ENCODE data around the gene CAPRIN1. TPM values are rescaled to one million over a fixed set of nuclear protein-coding genes. Genes with fewer than 3 reads are reported as not detected.

Gene CAPRIN1
- total RNA-seq, 1 donor from 2014 or later, result 285 TPM

DNA sequence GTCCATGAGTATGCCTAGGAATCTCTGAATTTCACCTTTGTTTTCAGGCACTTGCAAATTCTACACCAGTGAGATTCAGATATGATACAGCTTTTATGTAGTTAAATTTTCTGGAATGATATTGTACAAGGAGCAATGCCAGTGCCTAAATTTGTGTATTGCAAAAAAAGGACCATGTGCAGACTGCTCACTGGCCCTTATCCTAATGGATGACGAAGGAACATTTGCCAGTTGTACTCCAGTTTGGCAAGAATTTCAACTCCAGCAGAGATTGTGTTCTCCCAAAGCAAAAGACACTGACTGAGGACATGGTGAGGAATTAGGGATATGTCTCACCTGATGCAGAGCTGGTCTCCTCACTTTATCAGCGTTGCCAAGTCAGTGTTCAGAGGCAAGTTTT is 62.5 kb downstream of the CAPRIN1 start:
- Mint-ChIP-seq H3K4me3 (no peak overlapping the region), H3K27me3 (ENCODE audit: insufficient read depth) (no peaks in the 10 kb centered on the region), H3K9me3 (no peaks in the 10 kb centered on the region), H3K27ac (no peak overlapping the region), H3K36me3 (ENCODE audit: low read depth) (peaks cover 60% of the 10 kb centered on the region), H3K4me1 (ENCODE audit: low read depth) (peaks cover 5% of the 10 kb centered on the region)
- intact Hi-C loops (cut with micrococcal nuclease), result no loop called here
- no peak for DNase-seq (ENCODE audit: low spot score)

DNA sequence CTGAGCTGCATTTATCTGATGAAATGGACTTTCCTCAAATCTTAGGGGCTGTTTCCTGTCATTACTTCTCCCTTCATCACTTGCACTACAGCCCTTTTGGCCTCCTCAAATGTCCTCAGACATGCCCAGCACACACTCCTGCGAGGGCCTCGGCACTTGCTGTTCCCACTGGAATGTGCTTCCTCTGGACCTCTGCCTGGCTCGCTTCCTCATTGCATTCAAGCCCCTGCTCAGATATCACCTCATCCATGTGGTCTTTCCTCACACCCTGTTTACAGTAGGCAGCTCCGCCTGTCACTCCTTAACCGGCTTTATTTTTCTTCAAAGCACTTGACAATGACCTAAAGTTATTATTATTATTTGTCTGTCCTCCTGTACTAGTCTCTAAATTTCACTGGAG is 62.9 kb downstream of the CAPRIN1 start:
- intact Hi-C loops (cut with micrococcal nuclease), result no loop called here
- Mint-ChIP-seq H3K27ac (no peak overlapping the region), H3K36me3 (ENCODE audit: low read depth) (peaks cover 56% of the 10 kb centered on the region), H3K4me3 (no peak overlapping the region), H3K9me3 (no peaks in the 10 kb centered on the region), H3K27me3 (ENCODE audit: insufficient read depth) (no peaks in the 10 kb centered on the region), H3K4me1 (ENCODE audit: low read depth) (peaks cover 2% of the 10 kb centered on the region)
- no peak for DNase-seq (ENCODE audit: low spot score)

DNA sequence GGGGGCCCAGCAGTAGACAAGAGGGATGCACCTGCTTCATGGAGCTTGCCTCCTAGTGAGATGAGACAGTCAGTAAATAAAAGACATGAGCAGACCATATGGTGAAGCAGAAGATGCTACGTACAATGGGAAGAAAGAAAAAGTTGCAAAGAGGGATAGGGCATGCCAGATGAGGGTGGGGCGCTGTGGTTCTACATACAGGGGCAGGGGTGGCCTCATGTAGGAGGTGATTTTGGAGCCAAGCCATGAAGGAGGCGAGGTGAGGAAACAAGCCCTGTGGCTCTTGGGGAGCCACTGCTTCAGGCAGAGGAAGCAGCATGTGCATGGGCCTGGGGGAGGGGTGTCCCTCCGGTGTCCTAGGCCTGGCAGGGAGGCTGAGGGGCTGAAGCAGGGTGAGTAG is 69.1 kb downstream of the CAPRIN1 start:
- intact Hi-C loops (cut with micrococcal nuclease), result no loop called here
- H3K9me3 Mint-ChIP-seq, result no peaks in the 10 kb centered on the region
- no peak for DNase-seq (ENCODE audit: low spot score)
- H3K4me3 Mint-ChIP-seq, result no peak overlapping the region
- H3K27me3 Mint-ChIP-seq (ENCODE audit: insufficient read depth), result no peaks in the 10 kb centered on the region
- no peak overlapping the region for H3K27ac Mint-ChIP-seq
- H3K4me1 Mint-ChIP-seq (ENCODE audit: low read depth), result peaks cover 5% of the 10 kb centered on the region
- peaks cover 54% of the 10 kb centered on the region for H3K36me3 Mint-ChIP-seq (ENCODE audit: low read depth)

DNA sequence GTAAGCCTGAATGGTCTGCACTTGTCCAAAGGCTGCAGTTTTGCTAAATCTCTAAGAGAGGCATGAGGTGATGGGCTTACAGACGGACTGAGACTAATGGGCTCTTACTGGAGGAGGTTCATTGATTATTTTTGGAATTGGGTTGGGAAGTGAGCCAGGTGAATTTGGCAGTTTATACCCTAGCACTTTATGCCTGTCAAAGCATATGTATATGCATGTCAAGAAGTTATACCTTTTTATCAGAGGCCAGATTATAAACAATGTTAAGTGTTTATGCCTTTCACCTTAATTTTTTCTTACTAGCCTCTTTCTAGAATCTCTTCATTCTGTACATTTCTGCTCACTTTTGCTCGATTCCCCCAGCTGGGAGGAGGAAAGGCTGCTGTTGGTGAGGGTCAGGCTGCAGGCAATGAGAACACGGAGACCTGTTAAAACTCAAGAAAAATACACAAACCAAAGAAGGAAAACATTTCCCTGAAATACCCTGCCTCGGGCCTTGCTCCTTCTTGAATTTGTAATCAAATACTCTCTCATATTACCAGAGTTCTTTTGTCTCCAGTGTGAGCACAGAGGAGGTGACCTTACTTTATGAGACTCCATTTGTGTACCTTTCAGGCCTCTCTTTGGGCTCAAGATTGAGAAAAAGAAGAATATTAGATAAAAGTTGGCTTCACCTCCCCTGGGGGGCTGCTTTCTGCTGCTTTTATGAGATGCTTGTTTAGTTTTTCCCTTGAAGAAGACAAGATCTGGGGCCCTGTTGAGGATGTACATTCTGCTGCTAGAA is 73.5 kb downstream of the CAPRIN1 start:
- H3K9me3 Mint-ChIP-seq, result no peaks in the 10 kb centered on the region
- peaks cover 5% of the 10 kb centered on the region for H3K4me1 Mint-ChIP-seq (ENCODE audit: low read depth)
- no peak for DNase-seq (ENCODE audit: low spot score)
- no peaks in the 10 kb centered on the region for H3K27me3 Mint-ChIP-seq (ENCODE audit: insufficient read depth)
- H3K36me3 Mint-ChIP-seq (ENCODE audit: low read depth), result peaks cover 54% of the 10 kb centered on the region
- no peak overlapping the region for H3K27ac Mint-ChIP-seq
- intact Hi-C loops (cut with micrococcal nuclease), result no loop called here
- H3K4me3 Mint-ChIP-seq, result no peak overlapping the region

DNA sequence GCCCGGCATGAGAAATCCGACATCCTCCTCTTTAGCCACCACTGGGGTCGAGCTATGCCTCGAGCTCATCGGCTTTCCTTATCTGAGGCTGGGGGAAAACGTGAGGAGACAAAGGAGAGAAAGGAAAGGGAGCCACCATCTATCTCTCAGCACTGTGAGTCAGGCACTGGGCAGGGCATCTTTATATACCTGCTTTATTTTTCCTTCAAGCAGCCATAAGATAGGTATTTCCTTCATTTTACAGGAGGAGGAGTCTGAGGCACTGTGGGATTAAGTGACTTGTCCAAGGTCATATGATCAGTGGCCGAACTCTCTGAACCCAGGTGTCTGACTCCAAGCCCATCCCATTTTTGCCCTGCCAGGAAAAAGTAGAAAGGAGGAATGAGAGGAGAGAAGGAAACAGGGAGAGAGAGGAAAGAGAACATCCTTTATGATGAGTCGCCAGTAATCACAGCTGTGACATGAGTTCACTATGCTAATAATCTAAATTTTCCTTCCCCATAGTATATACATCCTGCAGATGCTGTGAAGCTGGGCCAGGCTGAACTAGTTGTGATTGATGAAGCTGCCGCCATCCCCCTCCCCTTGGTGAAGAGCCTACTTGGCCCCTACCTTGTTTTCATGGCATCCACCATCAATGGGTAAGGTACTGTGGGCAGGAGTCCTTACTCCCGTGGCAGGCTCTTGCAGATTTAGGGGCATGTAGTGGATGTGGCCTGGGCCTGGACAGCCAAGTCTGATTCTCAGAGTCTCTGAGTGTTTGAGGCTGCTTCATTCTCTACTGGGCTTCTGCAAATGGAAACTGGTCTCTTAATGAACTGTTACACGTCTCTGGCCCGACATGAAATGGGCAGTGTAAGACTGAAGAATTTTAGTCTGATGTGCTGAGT is 75.7 kb downstream of the CAPRIN1 start:
- no peak for DNase-seq (ENCODE audit: low spot score)
- no peak overlapping the region for H3K4me3 Mint-ChIP-seq
- intact Hi-C loops (cut with micrococcal nuclease), result no loop called here
- no peaks in the 10 kb centered on the region for H3K9me3 Mint-ChIP-seq
- no peak overlapping the region for H3K27ac Mint-ChIP-seq
- H3K36me3 Mint-ChIP-seq (ENCODE audit: low read depth), result peaks cover 47% of the 10 kb centered on the region
- no peaks in the 10 kb centered on the region for H3K4me1 Mint-ChIP-seq (ENCODE audit: low read depth)
- no peaks in the 10 kb centered on the region for H3K27me3 Mint-ChIP-seq (ENCODE audit: insufficient read depth)

DNA sequence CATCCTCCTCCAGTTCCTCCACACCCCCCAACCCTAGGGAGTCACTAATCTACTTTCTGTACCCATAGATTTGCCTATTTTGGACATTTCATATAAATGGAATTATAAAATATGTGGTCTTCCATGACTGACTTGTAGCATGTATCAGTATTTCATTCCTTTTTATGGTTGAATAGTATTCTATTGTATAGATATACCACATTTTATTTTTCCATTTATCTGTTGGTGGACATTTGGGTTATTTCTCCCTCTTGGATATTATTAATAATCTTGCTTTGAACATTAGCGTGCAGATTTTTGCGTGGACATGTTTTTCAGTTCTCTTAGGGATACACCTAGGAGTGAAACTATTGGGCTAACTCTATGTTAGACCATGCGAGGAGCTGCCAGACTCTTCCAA is 77.3 kb downstream of the CAPRIN1 start:
- Mint-ChIP-seq H3K4me1 (ENCODE audit: low read depth) (no peaks in the 10 kb centered on the region), H3K27me3 (ENCODE audit: insufficient read depth) (no peaks in the 10 kb centered on the region), H3K27ac (no peak overlapping the region), H3K4me3 (no peak overlapping the region), H3K9me3 (no peaks in the 10 kb centered on the region), H3K36me3 (ENCODE audit: low read depth) (peaks cover 47% of the 10 kb centered on the region)
- intact Hi-C loops (cut with micrococcal nuclease), result no loop called here
- no peak for DNase-seq (ENCODE audit: low spot score)

DNA sequence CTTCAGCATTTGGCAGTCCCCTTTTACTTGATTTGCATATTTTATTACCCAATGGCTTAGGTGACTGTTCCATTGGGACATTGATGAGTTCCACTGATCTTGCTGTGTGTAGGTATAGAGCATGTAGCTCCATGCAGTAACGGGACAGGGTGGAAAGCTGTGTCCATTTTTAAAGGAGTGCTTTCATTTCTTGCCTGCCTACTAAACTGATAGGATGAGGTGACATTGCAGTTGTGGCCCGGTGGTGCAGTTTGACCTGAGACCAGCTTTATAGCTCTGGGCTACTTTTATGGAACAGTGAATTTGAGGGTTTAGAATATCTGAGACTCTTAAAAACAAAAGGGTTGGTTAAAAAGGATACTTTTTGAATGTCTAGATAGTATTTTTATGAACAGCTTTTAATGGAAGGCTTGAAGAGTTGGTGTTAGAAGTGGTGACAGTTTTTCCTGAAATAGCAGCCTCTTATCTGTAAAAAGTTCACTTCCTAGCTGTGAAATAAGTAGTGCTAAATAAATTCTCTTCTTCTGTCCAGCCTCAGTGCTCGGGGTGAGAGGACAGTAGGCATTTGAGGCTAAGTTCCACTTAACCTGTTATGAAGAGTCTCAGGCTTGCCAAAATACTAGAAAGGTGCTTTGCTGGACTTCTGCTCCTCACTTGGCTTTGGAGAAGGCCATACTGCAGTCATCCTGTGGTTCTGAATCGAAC is 80.9 kb downstream of the CAPRIN1 start:
- peaks cover 53% of the 10 kb centered on the region for H3K36me3 Mint-ChIP-seq (ENCODE audit: low read depth)
- intact Hi-C loops (cut with micrococcal nuclease), result no loop called here
- H3K27ac Mint-ChIP-seq, result no peak overlapping the region
- no peaks in the 10 kb centered on the region for H3K9me3 Mint-ChIP-seq
- DNase-seq (ENCODE audit: low spot score), result no peak
- no peaks in the 10 kb centered on the region for H3K27me3 Mint-ChIP-seq (ENCODE audit: insufficient read depth)
- H3K4me1 Mint-ChIP-seq (ENCODE audit: low read depth), result peaks cover 6% of the 10 kb centered on the region
- no peak overlapping the region for H3K4me3 Mint-ChIP-seq

DNA sequence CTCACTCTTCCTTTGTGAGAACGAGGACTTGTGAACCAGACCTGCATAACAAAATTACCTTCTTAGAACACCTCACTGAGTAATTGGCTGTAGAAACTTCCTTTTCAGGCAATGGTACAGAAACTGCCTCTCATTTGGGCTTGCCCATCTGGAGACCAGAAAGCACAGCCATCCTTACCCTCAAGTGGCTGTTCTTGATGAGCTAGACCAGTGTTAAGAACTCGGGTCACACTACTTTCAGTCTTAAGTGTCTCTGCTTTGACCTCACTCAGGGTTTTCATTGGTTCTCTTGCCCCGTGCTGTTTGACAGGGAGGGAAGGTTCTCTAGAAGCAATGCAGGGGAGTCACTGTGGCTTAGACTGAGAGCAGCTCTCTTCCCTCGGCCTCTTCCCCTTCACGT is 83.2 kb downstream of the CAPRIN1 start:
- Mint-ChIP-seq H3K36me3 (ENCODE audit: low read depth) (peaks cover 58% of the 10 kb centered on the region), H3K27me3 (ENCODE audit: insufficient read depth) (no peaks in the 10 kb centered on the region), H3K4me1 (ENCODE audit: low read depth) (peaks cover 6% of the 10 kb centered on the region), H3K4me3 (no peak overlapping the region), H3K9me3 (no peaks in the 10 kb centered on the region), H3K27ac (no peak overlapping the region)
- intact Hi-C loops (cut with micrococcal nuclease), result no loop called here
- DNase-seq (ENCODE audit: low spot score), result no peak

DNA sequence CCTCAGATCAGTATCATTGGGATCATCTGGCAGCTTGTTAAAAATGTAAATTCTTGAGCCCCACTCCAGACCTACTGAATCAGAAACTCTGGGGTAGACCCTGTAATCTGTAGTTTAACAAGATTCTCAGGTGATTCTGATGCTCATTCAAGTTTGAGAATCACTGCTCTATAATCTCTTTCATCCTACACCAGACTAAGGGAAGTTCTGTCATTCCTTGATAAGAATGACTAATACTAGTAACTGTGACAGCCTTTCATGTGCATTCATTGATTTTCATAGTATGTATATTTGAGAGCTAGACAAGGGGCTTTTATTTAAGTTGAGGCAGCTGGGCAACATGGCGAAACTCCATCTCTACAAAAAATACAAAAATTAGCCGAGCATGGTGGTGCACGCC is 83.9 kb downstream of the CAPRIN1 start:
- Mint-ChIP-seq H3K9me3 (no peaks in the 10 kb centered on the region), H3K27me3 (ENCODE audit: insufficient read depth) (no peaks in the 10 kb centered on the region), H3K27ac (no peak overlapping the region), H3K36me3 (ENCODE audit: low read depth) (peaks cover 59% of the 10 kb centered on the region), H3K4me1 (ENCODE audit: low read depth) (peaks cover 6% of the 10 kb centered on the region), H3K4me3 (no peak overlapping the region)
- no peak for DNase-seq (ENCODE audit: low spot score)
- intact Hi-C loops (cut with micrococcal nuclease), result no loop called here

DNA sequence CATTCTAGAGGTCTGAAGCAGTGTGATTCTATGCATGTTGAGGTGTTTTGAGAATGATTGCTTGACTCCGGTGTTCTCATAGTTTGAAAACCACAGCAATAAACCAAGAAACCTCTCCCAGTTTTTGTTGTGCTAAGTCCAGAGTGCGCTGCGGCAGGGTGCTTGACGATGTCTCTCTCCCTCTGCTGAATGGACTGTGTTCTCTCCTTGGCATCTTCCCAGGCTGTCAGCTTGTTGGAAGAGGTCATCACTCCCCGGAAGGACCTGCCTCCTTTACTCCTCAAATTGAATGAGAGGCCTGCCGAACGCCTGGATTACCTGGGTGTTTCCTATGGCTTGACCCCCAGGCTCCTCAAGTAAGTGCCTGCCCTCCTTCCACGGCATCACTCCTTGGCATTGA is 84.9 kb downstream of the CAPRIN1 start:
- intact Hi-C loops (cut with micrococcal nuclease), result no loop called here
- no peaks in the 10 kb centered on the region for H3K9me3 Mint-ChIP-seq
- H3K27me3 Mint-ChIP-seq (ENCODE audit: insufficient read depth), result no peaks in the 10 kb centered on the region
- no peak overlapping the region for H3K27ac Mint-ChIP-seq
- DNase-seq (ENCODE audit: low spot score), result no peak
- no peak overlapping the region for H3K4me3 Mint-ChIP-seq
- H3K36me3 Mint-ChIP-seq (ENCODE audit: low read depth), result peaks cover 61% of the 10 kb centered on the region
- H3K4me1 Mint-ChIP-seq (ENCODE audit: low read depth), result peaks cover 6% of the 10 kb centered on the region

DNA sequence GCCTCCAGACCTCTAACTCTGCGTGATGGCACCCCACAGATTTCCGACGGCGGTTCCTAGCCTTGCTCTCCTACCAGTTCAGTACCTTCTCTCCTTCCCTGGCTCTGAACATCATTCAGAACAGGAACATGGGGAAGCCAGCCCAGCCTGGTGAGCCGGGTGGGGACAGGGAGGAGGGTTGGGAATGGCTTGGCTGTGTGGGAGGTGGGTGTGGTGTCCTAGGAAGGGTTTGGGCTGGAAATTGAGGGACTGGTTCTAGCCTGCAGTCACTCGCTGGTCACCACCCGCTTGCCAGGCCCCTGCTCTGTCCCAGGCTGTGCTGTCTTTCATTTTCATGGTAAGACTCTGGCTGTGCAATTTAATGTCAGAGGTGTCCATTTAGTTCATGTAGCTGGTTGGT is 87.8 kb downstream of the CAPRIN1 start:
- no peak overlapping the region for H3K27ac Mint-ChIP-seq
- H3K4me3 Mint-ChIP-seq, result no peak overlapping the region
- no peaks in the 10 kb centered on the region for H3K9me3 Mint-ChIP-seq
- peaks cover 6% of the 10 kb centered on the region for H3K4me1 Mint-ChIP-seq (ENCODE audit: low read depth)
- no peaks in the 10 kb centered on the region for H3K27me3 Mint-ChIP-seq (ENCODE audit: insufficient read depth)
- H3K36me3 Mint-ChIP-seq (ENCODE audit: low read depth), result peaks cover 60% of the 10 kb centered on the region
- intact Hi-C loops (cut with micrococcal nuclease), result no loop called here
- DNase-seq (ENCODE audit: low spot score), result no peak

DNA sequence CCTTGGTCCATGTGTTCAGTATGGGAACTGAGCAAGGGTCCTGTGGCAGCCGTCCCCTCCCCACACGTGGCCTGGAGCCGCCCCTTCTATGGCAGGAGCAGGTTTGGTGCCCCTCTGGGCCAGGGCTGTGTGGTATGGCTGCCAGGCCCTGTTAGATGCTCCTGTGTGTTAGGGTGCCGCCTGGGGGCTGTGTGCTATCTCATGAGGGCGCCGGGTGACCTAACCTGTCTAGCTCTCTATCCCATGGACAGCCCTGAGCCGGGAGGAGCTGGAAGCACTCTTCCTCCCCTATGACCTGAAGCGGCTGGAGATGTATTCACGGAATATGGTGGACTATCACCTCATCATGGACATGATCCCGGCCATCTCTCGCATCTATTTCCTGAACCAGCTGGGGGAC is 88.6 kb downstream of the CAPRIN1 start:
- no peak overlapping the region for H3K4me3 Mint-ChIP-seq
- H3K4me1 Mint-ChIP-seq (ENCODE audit: low read depth), result peaks cover 6% of the 10 kb centered on the region
- no peaks in the 10 kb centered on the region for H3K27me3 Mint-ChIP-seq (ENCODE audit: insufficient read depth)
- no peak for DNase-seq (ENCODE audit: low spot score)
- intact Hi-C loops (cut with micrococcal nuclease), result no loop called here
- no peak overlapping the region for H3K27ac Mint-ChIP-seq
- no peaks in the 10 kb centered on the region for H3K9me3 Mint-ChIP-seq
- peaks cover 58% of the 10 kb centered on the region for H3K36me3 Mint-ChIP-seq (ENCODE audit: low read depth)

DNA sequence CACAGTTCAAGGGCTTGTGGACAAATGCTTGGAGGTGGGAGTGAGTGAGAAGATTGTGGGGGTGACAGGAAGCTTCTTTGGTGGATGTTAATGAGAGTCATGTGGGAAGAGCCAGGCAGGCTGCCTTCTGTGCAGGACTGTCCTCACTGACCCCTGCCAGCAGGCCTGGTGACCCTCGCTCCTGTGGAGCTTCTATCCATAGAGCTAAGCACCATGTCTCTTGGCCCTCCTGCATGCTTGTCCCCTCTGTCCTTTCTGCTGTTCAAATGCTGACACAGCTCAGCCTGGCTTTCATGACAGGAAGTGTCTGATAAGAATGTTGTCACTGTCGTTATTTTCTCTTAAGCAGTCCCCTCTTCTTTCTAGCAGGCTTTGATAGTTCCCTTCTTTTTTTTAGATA is 91.5 kb downstream of the CAPRIN1 start:
- intact Hi-C loops (cut with micrococcal nuclease), result no loop called here
- peaks cover 52% of the 10 kb centered on the region for H3K36me3 Mint-ChIP-seq (ENCODE audit: low read depth)
- H3K27me3 Mint-ChIP-seq (ENCODE audit: insufficient read depth), result no peaks in the 10 kb centered on the region
- no peaks in the 10 kb centered on the region for H3K4me1 Mint-ChIP-seq (ENCODE audit: low read depth)
- no peak overlapping the region for H3K4me3 Mint-ChIP-seq
- DNase-seq (ENCODE audit: low spot score), result no peak
- no peaks in the 10 kb centered on the region for H3K9me3 Mint-ChIP-seq
- H3K27ac Mint-ChIP-seq, result no peak overlapping the region
